ENCODE results near the gene LPIN1. TPM values are rescaled to one million over a fixed set of nuclear protein-coding genes. Genes with fewer than 3 reads are reported as not detected.
A peak's percentile ranks its signal among the peaks of the same experiment; 100 is the strongest.

The LPIN1 gene
- 43.4 and 45.8 TPM in 2 replicates for total RNA-seq (2014; rRNA removed; shearing (Covaris generic))
- polyA plus RNA-seq (2015; cell fraction: cytosol; rRNA removed) = 39.0 and 47.0 TPM in 2 replicates
- 72.0 and 79.3 TPM in 2 replicates for polyA plus RNA-seq (2015; cell fraction: nucleus; rRNA removed)

- in situ Hi-C loops (cut with HindIII; ENCODE audit: low pct_unique_long_range_greater_than_20kb, low sequenced_read_pairs) = no loop called here
Observed at GRCh38 chr2:11746376-11746806, at the start of gene LPIN1. LPIN1 (plus strand) TSS chr2:11746632; CDS start chr2:11765542, 18,910 bp downstream.

DNA sequence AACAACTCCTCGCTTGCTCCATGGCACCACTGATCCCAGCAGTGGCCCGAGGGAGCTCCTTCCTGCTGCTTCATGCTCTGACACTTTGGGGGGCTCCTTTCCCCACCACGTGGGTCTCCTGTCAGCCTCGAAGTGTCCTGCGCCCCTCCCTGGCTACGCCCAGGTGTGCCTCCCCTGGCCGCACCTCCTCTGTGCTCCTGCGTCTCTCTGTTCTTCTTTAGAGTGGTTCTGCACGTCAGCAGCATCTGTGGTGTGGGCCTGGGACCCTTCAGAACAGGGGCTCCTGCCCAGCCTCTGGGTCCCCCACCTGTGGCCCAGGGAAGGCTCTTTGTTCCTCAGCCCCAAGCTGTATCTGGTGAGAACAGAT, 49.7 kb upstream of the LPIN1 start:
- in situ Hi-C loops (cut with HindIII; ENCODE audit: low pct_unique_long_range_greater_than_20kb, low sequenced_read_pairs) = loop anchor here (25.0 kb wide), 1 partner anchor 91 kb away; no protein-coding TSS in a partner anchor
- DNase-seq (ENCODE audit: low read depth, low spot score) = no peak

More at GRCh38 chr2:11746376-11746806, at the start of gene LPIN1:
- DNase-seq (ENCODE audit: low read depth, low spot score) = peak; percentile 84

DNA sequence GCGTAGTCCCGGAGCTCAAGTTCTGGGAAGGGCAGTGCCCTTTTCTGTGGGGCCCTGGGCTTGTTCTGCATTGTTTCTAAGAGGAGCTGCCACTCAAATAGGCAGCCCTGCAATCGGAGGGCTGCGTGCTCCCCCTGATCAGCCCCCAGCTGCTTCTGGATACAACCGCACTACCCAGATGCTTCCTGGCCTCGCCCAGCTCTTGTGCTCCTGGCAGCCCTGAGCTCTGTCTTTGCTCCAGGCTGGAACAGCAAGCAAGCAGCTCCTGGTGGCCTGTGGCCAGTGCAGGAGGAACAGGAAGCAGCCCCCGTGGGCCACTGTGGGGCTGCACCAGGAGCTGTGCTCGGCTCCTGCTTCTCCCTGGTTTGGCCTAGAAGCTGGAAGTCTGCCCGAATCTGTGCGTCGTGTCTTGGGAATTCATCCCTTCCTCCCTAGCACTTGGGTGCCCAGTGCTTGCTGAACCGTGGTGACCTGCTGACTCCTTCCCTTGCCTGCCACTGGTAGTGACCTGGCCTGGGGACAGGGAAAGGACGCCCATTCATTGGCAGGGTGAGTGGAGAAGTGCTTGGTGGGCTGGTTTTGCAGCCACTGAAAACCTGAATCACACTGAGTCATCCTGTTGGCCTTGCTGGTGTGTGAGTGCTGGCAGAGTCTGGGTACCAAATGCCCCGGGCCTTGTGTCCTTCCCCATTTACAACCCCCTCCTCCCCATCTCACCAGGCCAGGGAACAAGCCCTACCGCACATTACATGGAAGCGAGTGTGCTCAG, 49.1 kb upstream of the LPIN1 start:
- in situ Hi-C loops (cut with HindIII; ENCODE audit: low pct_unique_long_range_greater_than_20kb, low sequenced_read_pairs) = loop anchor here (25.0 kb wide), 1 partner anchor 90 kb away; no protein-coding TSS in a partner anchor
- no peak for DNase-seq (ENCODE audit: low read depth, low spot score)

- in situ Hi-C loops (cut with HindIII; ENCODE audit: low pct_unique_long_range_greater_than_20kb, low sequenced_read_pairs) = loop anchor here (25.0 kb wide), 1 partner anchor 89 kb away; no protein-coding TSS in a partner anchor
- DNase-seq (ENCODE audit: low read depth, low spot score) = peak; percentile 35
Observed at GRCh38 chr2:11698009-11698922, 48.2 kb upstream of the LPIN1 start.

GRCh38 chr2:11699686-11700670, 46.5 kb upstream of the LPIN1 start:
- no peak for DNase-seq (ENCODE audit: low read depth, low spot score)
- in situ Hi-C loops (cut with HindIII; ENCODE audit: low pct_unique_long_range_greater_than_20kb, low sequenced_read_pairs) = loop anchor here (25.0 kb wide), 1 partner anchor 87 kb away; no protein-coding TSS in a partner anchor

- in situ Hi-C loops (cut with HindIII; ENCODE audit: low pct_unique_long_range_greater_than_20kb, low sequenced_read_pairs) = no loop called here
Observed at GRCh38 chr2:11701206-11701605, 45.2 kb upstream of the LPIN1 start.

GRCh38 chr2:11701751-11702301, 44.6 kb upstream of the LPIN1 start:
- DNase-seq (ENCODE audit: low read depth, low spot score) = no peak
- in situ Hi-C loops (cut with HindIII; ENCODE audit: low pct_unique_long_range_greater_than_20kb, low sequenced_read_pairs) = no loop called here

More at GRCh38 chr2:11701206-11701605, 45.2 kb upstream of the LPIN1 start:
- DNase-seq (ENCODE audit: low read depth, low spot score) = no peak

DNA sequence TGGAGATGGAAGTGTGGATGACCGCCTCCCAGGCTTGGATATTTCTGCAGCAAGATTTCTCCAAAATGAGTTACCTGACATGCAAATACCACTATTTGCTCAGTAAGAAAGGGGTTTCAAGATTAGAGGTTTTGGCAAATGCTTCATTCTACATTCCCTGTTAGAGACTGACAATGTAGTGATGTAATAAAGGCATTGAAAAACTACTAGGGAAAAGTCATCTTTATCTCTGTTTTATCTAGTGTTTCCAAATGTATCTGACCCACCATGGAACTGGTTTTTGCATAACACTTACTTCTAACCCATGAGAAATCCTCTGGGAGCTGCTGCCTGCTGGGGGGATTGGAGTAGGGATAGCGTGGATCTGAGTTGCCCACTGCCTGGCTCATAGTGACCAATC, 43.5 kb upstream of the LPIN1 start:
- in situ Hi-C loops (cut with HindIII; ENCODE audit: low pct_unique_long_range_greater_than_20kb, low sequenced_read_pairs) = no loop called here

GRCh38 chr2:11703700-11704099, 42.7 kb upstream of the LPIN1 start:
- DNase-seq (ENCODE audit: low read depth, low spot score) = no peak
- in situ Hi-C loops (cut with HindIII; ENCODE audit: low pct_unique_long_range_greater_than_20kb, low sequenced_read_pairs) = no loop called here

More for the DNA sequence above, 43.5 kb upstream of the LPIN1 start:
- DNase-seq (ENCODE audit: low read depth, low spot score) = no peak

- no peak for DNase-seq (ENCODE audit: low read depth, low spot score)
- in situ Hi-C loops (cut with HindIII; ENCODE audit: low pct_unique_long_range_greater_than_20kb, low sequenced_read_pairs) = no loop called here
Observed at GRCh38 chr2:11705063-11705462, 41.4 kb upstream of the LPIN1 start.

DNA sequence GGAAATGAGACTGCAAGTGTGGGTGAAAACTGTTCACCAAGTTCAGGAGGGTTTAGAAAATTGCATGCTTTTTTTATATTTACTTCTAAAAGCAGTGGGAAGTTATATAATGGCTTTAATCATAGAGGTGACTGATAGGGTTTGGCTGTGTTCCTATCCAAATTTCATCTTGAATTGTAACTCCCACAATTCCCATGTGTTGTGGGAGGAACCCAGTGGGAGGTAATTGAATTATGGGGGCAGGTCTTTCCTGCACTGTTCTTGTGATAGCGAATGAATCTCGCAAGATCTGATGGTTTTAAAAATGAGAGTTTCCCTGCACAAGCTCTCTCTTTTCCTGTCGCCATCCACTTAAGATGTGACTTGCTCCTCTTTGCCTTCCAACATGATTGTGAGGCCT, 40.7 kb upstream of the LPIN1 start:
- DNase-seq (ENCODE audit: low read depth, low spot score) = no peak
- in situ Hi-C loops (cut with HindIII; ENCODE audit: low pct_unique_long_range_greater_than_20kb, low sequenced_read_pairs) = no loop called here

DNA sequence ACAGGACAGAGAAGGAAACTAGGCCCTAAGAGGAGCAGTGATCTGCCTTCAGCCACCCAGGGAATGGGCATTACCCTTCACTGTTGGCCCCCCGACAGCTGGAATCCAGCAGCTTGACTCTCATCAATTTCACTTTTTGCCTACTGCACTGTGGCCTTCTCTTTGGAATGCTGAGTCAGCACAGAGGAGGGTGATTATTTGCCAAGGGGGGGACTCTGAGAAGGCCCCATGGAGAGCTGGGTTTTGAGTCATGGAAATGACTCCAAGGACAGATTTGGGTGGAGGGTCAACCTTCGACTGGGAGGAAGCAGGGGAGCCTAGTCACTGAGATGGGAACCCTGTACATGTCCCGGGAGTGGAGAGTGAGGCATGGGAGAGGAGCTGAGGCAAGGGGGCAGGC, 38.3 kb upstream of the LPIN1 start:
- no peak for DNase-seq (ENCODE audit: low read depth, low spot score)
- in situ Hi-C loops (cut with HindIII; ENCODE audit: low pct_unique_long_range_greater_than_20kb, low sequenced_read_pairs) = no loop called here

GRCh38 chr2:11709293-11709692, 37.1 kb upstream of the LPIN1 start:
- in situ Hi-C loops (cut with HindIII; ENCODE audit: low pct_unique_long_range_greater_than_20kb, low sequenced_read_pairs) = no loop called here
- DNase-seq (ENCODE audit: low read depth, low spot score) = no peak

- peak; percentile 41 for DNase-seq (ENCODE audit: low read depth, low spot score)
- in situ Hi-C loops (cut with HindIII; ENCODE audit: low pct_unique_long_range_greater_than_20kb, low sequenced_read_pairs) = no loop called here
Observed at GRCh38 chr2:11710210-11710609, 36.2 kb upstream of the LPIN1 start.

- DNase-seq (ENCODE audit: low read depth, low spot score) = peak; percentile 91
- in situ Hi-C loops (cut with HindIII; ENCODE audit: low pct_unique_long_range_greater_than_20kb, low sequenced_read_pairs) = no loop called here
Observed at GRCh38 chr2:11710632-11711353, 35.6 kb upstream of the LPIN1 start.

DNA sequence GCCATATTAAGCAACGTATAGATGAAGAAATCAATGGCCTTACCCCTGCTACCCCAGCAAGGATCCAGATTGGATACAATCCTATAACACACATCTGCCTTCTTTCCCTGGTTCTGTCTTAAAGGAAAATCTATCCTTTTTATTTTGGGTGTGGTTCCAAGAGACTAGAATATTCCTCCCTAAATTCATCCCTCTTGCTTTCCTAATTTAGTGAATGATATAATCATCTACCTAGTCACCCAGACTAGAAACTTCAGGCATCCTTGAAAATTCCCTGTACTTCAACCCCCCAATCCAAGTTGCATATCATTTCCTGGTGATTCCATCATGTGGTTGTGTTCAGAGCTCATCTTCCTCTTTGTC, 35.1 kb upstream of the LPIN1 start:
- in situ Hi-C loops (cut with HindIII; ENCODE audit: low pct_unique_long_range_greater_than_20kb, low sequenced_read_pairs) = no loop called here
- no peak for DNase-seq (ENCODE audit: low read depth, low spot score)

All from SK-MEL-5 (cell line).